MM.1S (cell line): ENCODE results near the gene PI4KB.

Experiments
- DNase-seq: peaks from one replicate; pipeline ENCODE4 v3.0.0-alpha.2; 2015
- H2AFZ ChIP-seq: fragments of 300-600 bp; sonication (generic); 2 replicates; pipeline ENCODE4 v1.6.0; 2016; ENCODE audit warnings: antibody characterized with exemption, low read length
- H3F3A ChIP-seq: fragments of 300-600 bp; sonication (generic); 2 replicates; pipeline ENCODE4 v1.6.1; 2016; ENCODE audit warnings: mild to moderate bottlenecking, antibody characterized with exemption, low read length, moderate library complexity, mixed read lengths; ENCODE audit not compliant: insufficient read depth
- H3K27ac ChIP-seq: fragments of 300-600 bp; sonication (generic); 2 replicates; pipeline ENCODE4 v1.5.1; 2016; ENCODE audit warnings: mild to moderate bottlenecking, low read length
- H3K27me3 ChIP-seq: fragments of 300-600 bp; sonication (generic); replicated peaks from 2 replicates; pipeline ENCODE4 v1.6.0; 2016; ENCODE audit warnings: low read length; ENCODE audit not compliant: insufficient read depth
- H3K36me3 ChIP-seq: fragments of 300-600 bp; sonication (generic); replicated peaks from 2 replicates; pipeline ENCODE4 v1.6.1; 2016; ENCODE audit warnings: mild to moderate bottlenecking, low read length, mixed read lengths; ENCODE audit not compliant: insufficient read depth
- H3K4me1 ChIP-seq: fragments of 300-600 bp; sonication (generic); 2 replicates; pipeline ENCODE4 v1.6.1; 2016; ENCODE audit warnings: low read length, mixed read lengths
- H3K4me2 ChIP-seq: fragments of 300-600 bp; sonication (generic); 2 replicates; pipeline ENCODE4 v1.6.0; 2016; ENCODE audit warnings: low read depth, low read length
- H3K4me3 ChIP-seq: fragments of 300-600 bp; sonication (generic); 2 replicates; pipeline ENCODE4 v1.5.1; 2016; ENCODE audit warnings: low read length, mixed read lengths
- H3K79me2 ChIP-seq: fragments of 300-600 bp; sonication (generic); 2 replicates; pipeline ENCODE4 v1.6.1; 2016; ENCODE audit warnings: mixed run types, low read length, mixed read lengths
- H3K9ac ChIP-seq: fragments of 300-600 bp; sonication (generic); 2 replicates; pipeline ENCODE4 v1.6.1; 2016; ENCODE audit warnings: low read length, mixed read lengths
- H3K9me2 ChIP-seq: fragments of 300-600 bp; sonication (generic); replicated peaks from 2 replicates; pipeline ENCODE4 v1.6.1; 2016; ENCODE audit warnings: mild to moderate bottlenecking, low read length, mixed read lengths; ENCODE audit not compliant: insufficient read depth
- H3K9me3 ChIP-seq: fragments of 300-600 bp; sonication (generic); replicated peaks from 2 replicates; pipeline ENCODE4 v1.6.1; 2016; ENCODE audit warnings: mild to moderate bottlenecking, low read length, mixed read lengths; ENCODE audit not compliant: insufficient read depth
- H4K20me1 ChIP-seq: fragments of 300-600 bp; sonication (generic); 2 replicates; pipeline ENCODE4 v1.6.1; 2016; ENCODE audit warnings: mild to moderate bottlenecking, low read length, moderate library complexity, mixed read lengths; ENCODE audit not compliant: insufficient read depth
- CTCF ChIP-seq: fragments of 300-600 bp; sonication (generic); IDR thresholded peaks from 2 replicates; pipeline ENCODE4 v1.5.1; 2016; ENCODE audit warnings: antibody characterized with exemption, low read length, mixed read lengths
- EZH2 ChIP-seq: fragments of 300-600 bp; sonication (generic); optimal IDR thresholded peaks from 2 replicates; pipeline ENCODE3; 2017; ENCODE audit warnings: low read depth, mild to moderate bottlenecking, antibody characterized with exemption, low read length, mixed read lengths
- EZH2phosphoT487 ChIP-seq: fragments of 300-600 bp; sonication (generic); IDR thresholded peaks from 2 replicates; pipeline ENCODE4 v1.6.1; 2018; ENCODE audit warnings: antibody characterized with exemption, low read length

Gene PI4KB

DNA sequence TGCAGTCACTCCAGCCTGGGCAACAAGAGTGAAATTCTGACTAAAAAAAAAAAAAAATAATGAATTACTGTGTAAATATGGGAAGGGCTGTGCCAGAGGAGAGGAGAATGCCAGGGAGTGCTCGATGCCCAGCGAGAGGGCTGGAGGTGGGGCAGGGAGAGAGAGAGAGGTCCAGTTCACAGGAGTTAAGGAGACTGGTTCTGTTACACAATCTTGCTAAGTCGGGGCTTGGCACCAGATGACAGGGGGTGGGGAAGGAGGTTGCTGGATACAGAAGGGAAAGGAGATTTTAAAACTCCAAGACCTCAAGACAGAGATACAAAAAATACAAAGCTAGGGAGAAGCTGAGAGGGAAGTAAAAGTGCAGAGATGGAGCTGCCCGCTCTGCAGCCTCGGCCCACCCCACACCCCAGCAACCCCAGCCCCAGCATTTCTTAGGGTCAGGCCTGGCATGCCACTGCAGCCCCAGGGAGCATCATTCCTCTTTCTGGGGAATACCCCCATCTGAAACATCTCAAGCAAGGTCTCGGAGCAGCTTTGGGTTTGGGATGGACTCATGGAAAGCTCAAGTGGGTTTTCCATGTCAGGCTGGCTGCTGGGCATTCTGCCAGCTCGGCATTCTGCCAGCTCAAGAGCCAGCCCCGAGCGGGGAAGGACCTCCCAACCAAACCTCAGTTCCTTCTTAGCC, 44.3 kb upstream of the PI4KB start:
- Histone ChIP-seq H3K36me3 (no peaks in the 10 kb centered on the region), H3K27ac (no peak overlapping the region), H3K4me3 (no peak overlapping the region), H3K9ac (no peak overlapping the region), H2AFZ (no peak overlapping the region), H4K20me1 (no peaks in the 10 kb centered on the region), H3K79me2 (no peaks in the 10 kb centered on the region), H3K9me2 (no peaks in the 10 kb centered on the region), H3K4me2 (no peak overlapping the region), H3K4me1 (no peaks in the 10 kb centered on the region), H3K27me3 (no peaks in the 10 kb centered on the region), H3K9me3 (no peaks in the 10 kb centered on the region), H3F3A (no peaks in the 10 kb centered on the region)
- TF ChIP-seq EZH2 (no peak), CTCF (no peak), EZH2phosphoT487 (no peak)
- DNase-seq: no peak

DNA sequence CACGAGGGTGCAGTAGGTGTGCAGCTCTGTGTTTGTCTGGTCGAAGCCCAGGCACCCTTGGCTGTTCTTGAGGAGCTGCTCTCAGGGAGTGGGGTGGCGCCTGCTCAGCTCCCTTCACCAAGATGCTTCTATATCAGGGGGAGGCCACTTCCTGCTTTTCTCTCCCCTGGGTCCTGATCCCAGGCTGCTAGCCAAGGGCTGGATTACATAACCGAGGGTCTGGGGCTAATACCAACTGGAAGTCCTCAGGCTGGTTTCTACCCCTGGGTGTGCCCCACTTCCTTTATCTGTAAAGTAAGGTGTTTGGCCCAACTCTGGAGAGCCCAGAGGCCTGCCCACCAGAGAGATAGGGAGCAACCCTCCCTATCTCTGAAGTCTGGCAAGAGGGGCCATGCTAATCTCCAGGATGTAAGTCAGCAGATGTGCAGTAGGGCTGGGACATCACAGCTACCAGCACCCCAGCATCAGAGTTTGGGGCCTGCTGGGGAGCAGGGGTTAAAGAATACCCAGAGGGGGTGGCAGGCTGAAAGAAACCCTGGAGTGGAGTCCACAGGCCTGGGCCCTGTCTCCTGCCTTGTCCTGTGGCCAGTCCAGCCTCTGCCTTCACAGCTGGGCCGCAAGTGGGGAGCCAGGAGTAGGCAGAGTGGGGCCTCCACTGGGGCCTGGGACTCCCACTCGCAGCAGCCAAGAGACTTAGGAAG, 43.1 kb upstream of the PI4KB start:
- H3K9me2 ChIP-seq: no peaks in the 10 kb centered on the region
- H3F3A ChIP-seq: no peaks in the 10 kb centered on the region
- no peaks in the 10 kb centered on the region for H3K9me3 ChIP-seq
- TF ChIP-seq CTCF (no peak), EZH2 (no peak), EZH2phosphoT487 (no peak)
- H3K4me1 ChIP-seq: no peaks in the 10 kb centered on the region
- H3K4me2 ChIP-seq: no peak overlapping the region
- H3K27me3 ChIP-seq: no peaks in the 10 kb centered on the region
- H2AFZ ChIP-seq: no peak overlapping the region
- H3K36me3 ChIP-seq: no peaks in the 10 kb centered on the region
- no peak overlapping the region for H3K27ac ChIP-seq
- H3K79me2 ChIP-seq: no peaks in the 10 kb centered on the region
- no peak overlapping the region for H3K4me3 ChIP-seq
- no peaks in the 10 kb centered on the region for H4K20me1 ChIP-seq
- DNase-seq: no peak
- H3K9ac ChIP-seq: no peak overlapping the region

DNA sequence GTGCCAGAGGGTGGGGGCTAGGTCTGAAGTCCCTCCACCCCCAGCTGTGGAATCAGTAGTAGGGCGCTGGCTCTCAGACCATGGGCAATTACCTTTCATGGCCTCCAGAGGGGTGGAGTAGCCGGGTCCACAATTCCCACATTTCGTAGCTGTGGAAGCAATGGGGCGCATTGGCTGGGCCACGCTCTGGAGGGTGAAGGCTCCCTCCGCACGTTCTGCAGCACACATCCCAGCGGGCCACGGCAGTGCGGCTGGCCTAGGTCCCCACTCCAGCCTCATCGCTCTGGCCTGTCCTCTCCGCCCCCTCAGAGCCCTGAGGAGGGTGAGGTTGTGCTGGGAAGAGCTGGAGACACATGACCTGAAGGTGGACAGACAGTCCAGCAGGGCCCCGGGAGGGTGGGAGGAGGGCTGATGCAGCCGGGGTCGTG, 42.4 kb upstream of the PI4KB start:
- H3K27me3 ChIP-seq: no peaks in the 10 kb centered on the region
- H3K79me2 ChIP-seq: no peaks in the 10 kb centered on the region
- H4K20me1 ChIP-seq: no peaks in the 10 kb centered on the region
- H2AFZ ChIP-seq: no peak overlapping the region
- no peak overlapping the region for H3K4me2 ChIP-seq
- no peaks in the 10 kb centered on the region for H3F3A ChIP-seq
- no peak for TF ChIP-seq EZH2
- TF ChIP-seq EZH2phosphoT487: no peak
- no peak for TF ChIP-seq CTCF
- no peak overlapping the region for H3K27ac ChIP-seq
- H3K4me3 ChIP-seq: no peak overlapping the region
- no peaks in the 10 kb centered on the region for H3K36me3 ChIP-seq
- no peaks in the 10 kb centered on the region for H3K9me3 ChIP-seq
- DNase-seq: no peak
- H3K9me2 ChIP-seq: no peaks in the 10 kb centered on the region
- no peak overlapping the region for H3K9ac ChIP-seq
- H3K4me1 ChIP-seq: no peaks in the 10 kb centered on the region
